HG03457 (cell line): ENCODE results near the gene ADAR.

ENCODE experiments used
- ATAC-seq: cut with Tn5 transposase; IDR thresholded peaks from one replicate; pipeline ENCODE4 v1.9.1; 2021; ENCODE audit warnings: moderate number of reproducible peaks; ENCODE audit not compliant: unreplicated experiment

ADAR gene

DNA sequence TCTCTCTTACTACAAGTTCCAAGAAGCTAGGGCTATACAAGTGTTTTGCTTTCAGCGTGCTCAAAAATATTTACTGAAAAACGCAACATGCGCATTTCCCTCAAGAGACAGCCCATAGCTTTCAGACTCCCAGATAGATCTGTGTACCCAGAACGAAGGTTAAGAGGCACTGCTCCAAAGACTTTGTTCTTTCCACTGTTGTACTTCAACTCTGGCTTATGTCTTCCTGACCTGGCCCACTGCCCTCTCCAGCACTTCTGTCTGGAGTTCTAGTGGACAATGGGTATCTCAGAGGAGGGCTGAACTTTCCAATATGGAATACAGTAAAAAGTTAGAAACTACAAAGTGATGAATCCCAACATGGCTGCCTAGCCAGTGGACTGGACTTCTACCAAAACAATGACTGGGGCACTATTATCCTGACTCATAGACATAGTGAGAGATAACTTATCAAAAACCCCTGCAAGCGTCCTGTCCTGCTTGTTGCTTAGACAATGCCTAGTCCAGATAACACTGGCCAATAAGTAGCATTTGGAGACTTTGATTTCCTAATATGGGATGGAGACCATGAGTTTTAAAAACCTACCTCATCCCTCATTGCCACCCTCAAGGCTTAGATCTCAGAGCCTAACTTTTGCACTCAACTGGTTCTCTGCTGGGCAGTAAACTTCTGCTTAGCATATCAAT, 8.8 kb upstream of the ADAR start:
- no peak for ATAC-seq

GRCh38 chr1:154615411-154615810, 7.4 kb upstream of the ADAR start:
- no peak for ATAC-seq

- ATAC-seq, result no peak
Measured at GRCh38 chr1:154614901-154615300, 6.9 kb upstream of the ADAR start.

DNA sequence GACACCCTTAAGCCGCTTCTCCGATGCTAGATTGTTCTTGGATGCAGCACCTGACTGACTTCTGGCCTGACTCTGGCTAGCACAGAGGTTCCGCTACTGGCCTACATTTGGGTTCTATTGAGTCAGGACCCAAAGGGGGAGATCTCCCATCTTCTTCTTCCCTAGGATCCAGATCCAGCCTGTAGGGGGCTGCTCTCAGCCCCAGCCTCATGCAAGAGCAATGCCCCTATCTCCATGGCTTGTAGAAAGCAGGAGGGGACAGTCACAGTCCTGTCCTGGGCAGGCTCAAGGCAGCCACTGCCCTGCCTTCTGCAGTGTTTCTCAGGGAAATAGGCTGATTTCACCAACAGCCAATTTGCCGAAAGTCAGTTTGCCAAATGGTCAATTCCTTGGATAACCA, 6.3 kb upstream of the ADAR start:
- ATAC-seq, result no peak

DNA sequence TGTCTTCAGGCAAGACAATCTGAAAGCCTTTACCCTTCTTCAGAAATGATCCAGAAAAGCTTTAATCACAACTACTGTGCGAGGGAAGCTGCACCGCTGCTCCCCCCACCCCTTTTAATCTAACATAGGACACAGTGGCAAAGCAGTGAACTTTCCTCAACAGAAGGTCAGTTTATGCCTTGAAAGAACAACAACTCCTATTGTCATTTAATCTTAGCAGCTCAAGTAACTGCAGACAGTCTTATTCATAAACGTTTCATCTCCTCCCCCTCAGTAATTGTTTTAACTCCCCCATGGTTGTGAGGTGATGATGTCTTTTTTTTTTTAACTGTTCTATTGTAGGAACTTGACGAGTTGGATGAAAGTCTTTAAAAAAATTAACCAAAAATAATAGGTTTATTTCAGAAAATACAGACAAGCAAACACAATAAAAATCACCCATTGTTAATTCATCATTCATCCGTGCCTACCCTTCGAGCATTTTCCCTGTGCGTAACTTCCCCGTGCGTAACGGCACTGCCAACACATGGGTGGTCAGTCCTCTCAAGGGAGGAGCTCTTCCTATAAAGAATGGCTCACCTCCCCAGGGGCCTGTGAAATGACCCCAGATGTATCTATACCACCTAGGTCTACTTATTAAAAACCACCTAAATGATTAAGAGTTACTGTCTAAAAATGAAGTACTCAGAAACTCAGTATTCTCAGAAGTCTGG, 3.3 kb upstream of the ADAR start:
- no peak for ATAC-seq

GRCh38 chr1:154609398-154610380, 1.7 kb upstream of the ADAR start:
- no peak for ATAC-seq

GRCh38 chr1:154608397-154609270, 648 bp upstream of the ADAR start:
- ATAC-seq, result no peak

DNA sequence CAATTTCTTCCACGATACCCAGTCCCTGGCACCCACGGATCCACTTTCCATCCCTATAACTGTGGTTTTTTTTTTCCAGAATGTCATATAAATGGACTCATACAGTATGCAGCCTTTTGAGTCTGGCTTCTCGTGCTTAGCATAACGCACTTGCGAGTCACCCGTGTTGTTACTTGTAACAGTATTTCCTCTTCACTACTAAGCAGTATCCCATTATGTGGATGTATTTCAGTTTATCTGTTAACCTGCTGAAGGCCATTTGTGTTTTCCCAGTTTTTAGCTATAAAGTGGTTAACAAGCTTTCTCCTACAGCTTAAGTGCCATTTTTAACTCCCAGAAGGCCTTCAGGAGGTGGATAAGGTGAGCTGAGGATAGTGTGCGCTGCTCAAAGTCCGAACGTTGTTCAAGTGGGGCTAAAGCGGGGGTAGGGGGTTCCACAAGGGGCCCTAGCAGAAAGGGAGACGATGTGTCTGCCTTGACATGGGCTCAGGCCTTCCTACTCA, 829 bp downstream of the ADAR start:
- no peak for ATAC-seq

- ATAC-seq, result no peak
Measured at GRCh38 chr1:154605534-154605933, 2.5 kb downstream of the ADAR start.

DNA sequence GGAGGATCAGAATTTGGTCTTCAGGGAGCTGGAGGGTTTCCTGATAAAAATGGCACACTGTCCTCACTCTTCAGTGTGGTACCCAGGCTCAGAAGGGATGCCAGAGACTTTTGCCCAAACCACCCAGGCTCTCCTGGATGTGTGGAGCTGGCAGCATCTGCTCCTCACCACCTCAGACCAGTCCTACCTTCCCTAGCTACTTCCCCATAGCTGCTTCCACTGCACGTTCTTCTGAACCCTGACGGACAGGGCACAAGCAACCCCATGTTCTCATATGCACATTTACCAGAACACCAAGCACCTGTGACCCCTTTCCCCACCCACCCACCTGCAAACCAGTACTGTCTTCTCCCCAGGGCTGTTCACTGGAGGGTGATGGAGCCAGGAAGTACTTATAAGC, 4.7 kb downstream of the ADAR start:
- ATAC-seq, result no peak

- no peak for ATAC-seq
Measured at GRCh38 chr1:154599658-154600057, 8.3 kb downstream of the ADAR start.

- ATAC-seq, result no peak
Measured at GRCh38 chr1:154598871-154599635, 8.9 kb downstream of the ADAR start.

DNA sequence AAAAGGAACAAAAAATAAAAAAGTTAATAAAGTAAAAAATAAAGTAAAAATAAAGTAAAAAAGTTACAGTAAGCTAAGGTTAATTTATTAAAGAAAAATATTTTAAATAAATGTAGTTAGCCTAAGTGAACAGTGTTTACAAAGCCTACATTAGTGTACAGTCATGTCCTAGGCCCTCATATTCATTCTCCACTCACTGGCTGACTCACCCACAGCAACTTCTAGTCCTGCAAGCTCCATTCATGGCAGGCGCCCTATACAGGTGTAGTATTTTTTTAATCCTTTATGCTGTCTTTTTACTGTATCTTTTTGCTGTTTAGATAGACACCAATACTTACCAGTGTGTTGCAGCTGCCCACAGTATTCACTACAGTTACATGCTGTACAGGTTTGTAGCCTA, 12.4 kb downstream of the ADAR start:
- no peak for ATAC-seq

DNA sequence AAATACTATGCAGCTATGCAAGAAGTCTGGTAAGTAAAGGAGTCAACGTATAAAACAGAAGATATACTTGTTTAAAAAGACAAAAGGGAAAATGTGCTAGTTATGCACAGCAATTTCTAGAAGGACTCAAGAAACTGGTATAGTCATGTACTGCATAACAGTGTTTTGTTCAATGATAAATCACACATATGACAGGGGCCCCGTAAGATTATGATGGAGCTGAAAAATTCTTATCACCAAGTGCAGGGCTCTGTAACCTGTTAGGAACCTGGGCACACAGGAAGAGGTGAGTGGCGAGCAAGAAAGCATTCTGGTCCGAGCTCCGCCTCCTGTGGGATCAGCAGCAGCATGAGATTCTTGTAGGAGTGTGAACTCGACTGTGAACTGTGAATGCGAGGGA, 13.2 kb downstream of the ADAR start:
- ATAC-seq, result no peak

- ATAC-seq, result no peak
Measured at GRCh38 chr1:154593390-154593789, 14.6 kb downstream of the ADAR start.

- ATAC-seq, result no peak
Measured at GRCh38 chr1:154591206-154591605, 16.8 kb downstream of the ADAR start.

GRCh38 chr1:154590756-154591155, 17.2 kb downstream of the ADAR start:
- no peak for ATAC-seq

- ATAC-seq, result no peak
Measured at GRCh38 chr1:154589780-154590179, 18.2 kb downstream of the ADAR start.

DNA sequence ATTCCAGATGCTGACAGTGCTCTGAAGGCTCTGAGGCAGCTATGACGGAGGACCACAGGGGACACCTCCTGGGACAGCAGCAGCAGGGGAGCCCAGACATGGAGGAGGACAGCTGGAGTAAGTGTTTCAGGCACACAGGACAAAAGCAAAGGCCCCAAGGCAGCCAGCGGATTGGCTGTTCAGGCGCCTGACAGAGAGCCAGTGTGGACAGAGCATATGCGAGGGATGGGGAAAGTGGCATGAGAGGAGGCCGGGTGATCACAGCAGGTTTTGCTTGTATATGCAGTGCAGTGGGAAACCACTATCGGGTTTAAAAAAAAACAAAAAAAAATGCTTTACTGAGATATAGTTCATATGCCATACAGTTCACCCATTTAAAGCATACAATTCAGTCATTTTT, 21.3 kb downstream of the ADAR start:
- ATAC-seq, result no peak

GRCh38 chr1:154586231-154586630, 21.8 kb downstream of the ADAR start:
- ATAC-seq, result no peak
